NCI-H748 treated with DMSO at 0.1 percent for 48 hours (cell line): ENCODE measurements around the gene ANKRD28.
"Not testable (repeated sequence)": the region's sequence is repeated elsewhere in the genome, so short reads cannot be mapped to it uniquely, and the experiment has no call there.

ENCODE experiments used
- DNase-seq: peaks from one replicate; lab custom pipeline; 2025; lab: John Stamatoyannopoulos, UW

The ANKRD28 gene

GRCh38 chr3:15769256-15769915 lies 28.4 kb downstream of the ANKRD28 start:
- DNase-seq, result no peak

- peak; percentile 10 for DNase-seq
These were observed 29.1 kb downstream of the ANKRD28 start for GRCh38 chr3:15768421-15769255.

GRCh38 chr3:15766406-15766805 lies 31.4 kb downstream of the ANKRD28 start:
- no peak for DNase-seq

GRCh38 chr3:15758295-15758694 lies 39.5 kb downstream of the ANKRD28 start:
- DNase-seq, result no peak

GRCh38 chr3:15757824-15758223 lies 40.0 kb downstream of the ANKRD28 start:
- DNase-seq, result no peak

GRCh38 chr3:15756505-15756904 lies 41.3 kb downstream of the ANKRD28 start:
- DNase-seq, result no peak

- DNase-seq, result no peak
These were observed 42.0 kb downstream of the ANKRD28 start for GRCh38 chr3:15755780-15756179.

GRCh38 chr3:15755181-15755580 lies 42.6 kb downstream of the ANKRD28 start:
- no peak for DNase-seq

- no peak for DNase-seq
These were observed 43.7 kb downstream of the ANKRD28 start for GRCh38 chr3:15754047-15754446.

GRCh38 chr3:15753056-15753710 lies 44.6 kb downstream of the ANKRD28 start:
- DNase-seq, result no peak

- DNase-seq, result no peak
These were observed 46.9 kb downstream of the ANKRD28 start for GRCh38 chr3:15750879-15751278.

GRCh38 chr3:15750143-15750542 lies 47.6 kb downstream of the ANKRD28 start:
- no peak for DNase-seq

GRCh38 chr3:15745896-15746295 lies 51.9 kb downstream of the ANKRD28 start:
- DNase-seq, result not testable (repeated sequence)

- no peak for DNase-seq
These were observed 53.6 kb downstream of the ANKRD28 start for GRCh38 chr3:15744176-15744575.

GRCh38 chr3:15743587-15744009 lies 54.2 kb downstream of the ANKRD28 start:
- no peak for DNase-seq

- not testable (repeated sequence) for DNase-seq
These were observed 55.5 kb downstream of the ANKRD28 start for GRCh38 chr3:15742236-15742635.

- DNase-seq, result not testable (repeated sequence)
These were observed 59.2 kb downstream of the ANKRD28 start for GRCh38 chr3:15738616-15739005.

- no peak for DNase-seq
These were observed 66.8 kb downstream of the ANKRD28 start for GRCh38 chr3:15731024-15731423.

- no peak for DNase-seq
These were observed 69.0 kb downstream of the ANKRD28 start for GRCh38 chr3:15728766-15729165.

- no peak for DNase-seq
These were observed 70.9 kb downstream of the ANKRD28 start for GRCh38 chr3:15726881-15727280.

GRCh38 chr3:15726043-15726442 lies 71.7 kb downstream of the ANKRD28 start:
- no peak for DNase-seq

- no peak for DNase-seq
These were observed 73.3 kb downstream of the ANKRD28 start for GRCh38 chr3:15724446-15724845.

GRCh38 chr3:15723624-15723884 lies 74.2 kb downstream of the ANKRD28 start:
- DNase-seq, result no peak
